Endometrium (tissue), 2 donors: ENCODE measurements around the gene MAP1B.

Source experiments
- FAIRE-seq: peaks from 2 replicates; lab custom pipeline; 2012; peaks lifted over from hg19 to GRCh38; lab: Jason Lieb, UNC
- donor health status: control.
- donor health status: control.

The MAP1B gene

DNA sequence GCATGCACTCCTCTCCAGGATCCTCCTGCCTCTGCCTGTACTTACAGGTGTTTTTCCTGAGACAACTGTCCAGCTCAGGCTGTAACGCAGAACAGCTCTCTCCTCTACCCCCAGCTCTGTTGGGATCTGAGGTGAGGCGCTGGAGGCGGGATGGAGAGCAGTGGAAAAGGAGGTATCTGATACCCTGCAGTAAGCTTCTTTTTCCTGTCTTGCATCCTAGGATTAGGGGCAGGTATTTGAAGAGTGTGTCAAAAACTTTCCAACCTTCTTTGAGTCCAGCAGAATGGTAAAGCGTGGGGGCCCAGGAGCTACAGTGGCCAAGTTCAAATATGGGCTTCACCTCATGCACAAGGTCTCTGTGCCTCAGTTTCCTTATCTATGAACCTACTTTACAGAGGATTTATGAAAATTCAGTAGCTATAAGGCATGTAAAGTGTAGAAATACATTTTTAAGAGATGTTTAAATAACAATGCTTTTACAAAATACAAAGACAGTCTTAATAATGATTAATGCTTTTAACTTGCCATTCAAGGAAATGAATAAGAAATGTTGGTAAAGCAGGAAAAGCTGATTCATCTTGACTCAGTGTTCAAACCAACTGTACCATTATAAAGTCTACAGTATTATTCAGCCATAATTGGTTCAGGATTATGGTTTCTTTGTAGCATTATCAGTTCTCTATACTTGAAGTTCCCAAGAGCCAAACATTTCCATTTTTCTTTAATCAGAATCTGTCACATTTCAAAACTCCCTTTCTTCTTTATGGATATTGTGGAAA is 26.1 kb downstream of the MAP1B start:
- no peak for FAIRE-seq

DNA sequence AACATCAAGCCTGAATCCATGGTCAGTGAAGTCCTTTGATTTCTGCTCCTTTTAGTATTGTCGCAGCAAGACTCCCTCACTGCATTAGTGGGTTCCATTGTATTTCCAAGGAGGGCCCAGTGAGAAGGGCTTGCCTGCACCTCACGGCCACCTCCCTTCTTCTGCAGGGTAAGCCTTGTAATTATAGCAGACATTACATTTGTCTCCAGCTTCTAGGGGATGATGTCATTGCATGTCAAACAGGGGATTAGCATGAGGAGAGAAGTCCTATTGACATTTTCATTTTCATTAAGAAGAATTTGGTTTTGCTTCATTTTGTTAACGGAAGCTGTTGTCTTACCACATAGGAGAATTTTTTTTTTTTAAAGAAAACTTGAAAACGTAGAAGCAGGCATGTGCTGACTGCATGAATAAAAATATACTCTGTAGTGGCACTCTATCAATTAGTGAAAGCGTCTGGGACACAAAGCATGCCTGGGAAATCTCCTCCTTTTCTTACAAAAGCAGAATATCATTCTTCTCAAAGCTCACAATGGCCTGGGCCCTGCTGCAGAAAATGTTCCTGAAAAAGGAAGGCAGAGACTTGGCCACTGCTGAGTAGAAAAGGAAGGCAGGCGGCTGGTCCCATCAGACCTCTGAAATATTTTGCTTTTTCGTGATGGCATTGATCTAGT is 27.1 kb downstream of the MAP1B start:
- FAIRE-seq: no peak

DNA sequence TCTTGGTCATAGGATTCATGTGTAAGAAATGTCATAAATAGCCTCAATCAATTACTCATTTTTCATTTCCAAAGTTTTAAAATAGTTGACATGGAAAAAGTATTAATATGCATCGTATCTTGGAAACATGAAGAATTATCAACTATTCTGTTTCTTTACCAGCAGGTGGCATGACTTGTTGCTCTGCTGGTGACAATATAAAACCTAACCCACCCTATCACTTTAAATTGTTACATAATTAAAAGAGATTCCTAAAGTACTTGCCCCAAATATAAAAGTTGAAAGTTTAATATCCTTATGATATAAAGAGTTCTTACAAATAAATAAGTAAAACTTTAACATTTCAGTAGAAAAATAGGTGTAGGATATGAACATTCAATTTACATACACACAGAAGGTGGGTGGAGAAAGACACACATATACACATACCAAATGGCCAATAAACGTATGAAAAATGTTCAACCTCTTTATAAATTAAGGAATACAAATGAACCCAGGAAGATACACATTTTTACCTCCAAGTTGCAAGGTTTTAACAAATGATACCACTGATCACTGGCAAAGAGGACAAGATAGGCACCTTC is 30.6 kb downstream of the MAP1B start:
- FAIRE-seq: peak; percentile 83

DNA sequence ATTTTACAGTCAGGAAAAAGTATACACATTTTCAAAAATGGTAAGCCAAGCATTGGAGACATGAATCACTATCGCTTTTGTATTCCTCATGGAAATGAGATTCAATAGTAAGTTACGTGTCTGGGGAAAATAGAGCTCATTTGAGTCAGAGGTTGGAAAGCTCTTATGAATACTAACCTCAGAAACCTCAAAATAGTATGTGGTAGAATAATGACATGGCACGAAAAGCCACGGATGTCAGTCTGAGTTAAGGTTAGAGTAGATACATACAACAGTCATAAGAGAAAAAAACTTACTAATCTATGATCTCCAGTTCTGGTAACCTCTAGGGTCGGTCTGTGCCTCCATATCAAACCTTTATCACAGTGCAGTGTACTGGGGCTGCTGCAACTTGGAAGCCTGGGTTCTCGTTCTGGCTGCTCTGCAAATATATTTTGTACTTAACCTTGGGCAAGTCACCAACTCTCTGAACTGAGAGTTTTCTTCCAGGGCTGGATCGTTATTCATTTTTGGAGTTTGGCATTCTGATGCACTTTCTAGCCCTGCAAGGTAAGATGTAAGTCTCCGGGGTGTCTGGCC is 31.8 kb downstream of the MAP1B start:
- no peak for FAIRE-seq

DNA sequence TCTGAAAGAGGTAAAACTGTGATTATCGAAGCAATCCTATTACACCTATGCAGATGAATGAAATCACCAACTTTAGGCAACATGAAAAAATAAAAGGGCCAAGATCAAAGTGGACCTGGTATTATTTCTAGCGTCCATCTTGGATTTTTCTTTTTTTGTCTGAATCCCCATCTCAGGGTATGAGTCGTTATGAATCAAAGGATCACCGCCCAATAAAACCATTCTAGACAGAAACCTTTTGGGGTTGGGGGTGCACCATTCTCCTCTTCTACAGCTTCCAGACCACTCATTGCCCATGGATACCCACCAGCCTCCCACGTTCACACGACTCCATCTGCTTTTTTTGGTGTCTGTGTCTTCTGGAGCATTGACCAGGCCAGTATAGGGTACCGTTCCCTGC is 33.4 kb downstream of the MAP1B start:
- no peak for FAIRE-seq

DNA sequence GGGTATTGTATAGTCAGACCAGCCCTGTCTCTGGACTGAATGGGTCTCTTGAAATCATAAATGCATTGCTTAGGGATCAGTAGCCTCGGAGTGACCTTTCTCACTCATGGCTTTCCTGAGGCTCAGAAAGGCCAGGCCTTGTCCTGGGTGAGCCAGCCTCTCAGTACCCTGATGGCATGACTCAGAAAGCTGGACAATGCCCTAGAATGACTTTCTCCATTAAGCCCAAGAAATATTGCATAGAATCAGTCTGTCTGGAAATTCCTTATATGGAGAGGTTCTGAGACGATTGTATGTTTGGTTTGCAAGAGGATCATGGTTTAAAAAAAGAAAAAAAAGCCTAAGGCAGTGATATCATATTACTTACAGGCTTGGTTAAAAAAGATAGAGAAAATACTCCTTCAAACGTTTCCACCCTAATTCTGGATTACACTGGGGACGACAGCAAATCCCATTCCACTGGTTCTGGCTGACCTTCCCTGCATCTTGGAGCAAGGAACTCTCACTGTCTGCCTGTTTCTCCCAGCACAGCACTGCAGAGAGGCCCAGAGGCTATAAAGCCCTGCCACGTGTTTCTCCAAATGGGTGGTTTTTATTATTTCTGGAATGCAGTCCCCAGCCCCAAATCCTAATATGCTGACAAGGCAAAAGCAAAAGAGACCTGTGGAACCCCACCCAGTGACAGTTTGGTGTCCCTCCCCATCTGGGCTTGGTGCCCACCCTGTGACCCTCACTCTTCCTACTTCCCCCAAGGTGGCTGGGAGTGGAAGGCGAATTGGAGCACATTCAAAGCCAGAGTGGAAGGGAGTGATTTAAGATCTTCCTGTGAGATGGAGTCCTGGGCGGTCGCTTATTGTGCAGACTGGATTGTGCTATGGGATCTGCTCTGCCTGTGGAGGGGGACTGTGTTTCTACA is 34.4 kb downstream of the MAP1B start:
- peak; percentile 45 for FAIRE-seq

DNA sequence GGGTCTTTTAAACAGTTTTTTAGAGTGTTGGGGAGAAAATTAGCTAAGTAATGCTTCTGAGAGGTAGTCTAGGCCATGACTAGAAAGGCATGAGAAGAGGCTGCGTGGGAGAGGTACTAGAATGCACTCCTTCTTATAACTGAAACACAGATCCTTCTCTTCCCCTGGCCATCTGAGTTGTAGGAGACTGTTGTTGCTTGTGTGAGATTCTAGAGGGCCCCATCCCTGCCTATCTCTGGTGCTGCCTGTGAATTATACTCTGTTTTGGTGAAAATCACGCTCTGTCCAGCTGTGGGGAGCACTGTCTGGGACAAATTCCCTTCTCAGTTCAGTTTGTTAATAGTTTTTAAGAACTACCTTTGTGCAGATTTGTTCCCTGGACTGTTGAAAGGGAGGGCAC is 37.5 kb downstream of the MAP1B start:
- no peak for FAIRE-seq

DNA sequence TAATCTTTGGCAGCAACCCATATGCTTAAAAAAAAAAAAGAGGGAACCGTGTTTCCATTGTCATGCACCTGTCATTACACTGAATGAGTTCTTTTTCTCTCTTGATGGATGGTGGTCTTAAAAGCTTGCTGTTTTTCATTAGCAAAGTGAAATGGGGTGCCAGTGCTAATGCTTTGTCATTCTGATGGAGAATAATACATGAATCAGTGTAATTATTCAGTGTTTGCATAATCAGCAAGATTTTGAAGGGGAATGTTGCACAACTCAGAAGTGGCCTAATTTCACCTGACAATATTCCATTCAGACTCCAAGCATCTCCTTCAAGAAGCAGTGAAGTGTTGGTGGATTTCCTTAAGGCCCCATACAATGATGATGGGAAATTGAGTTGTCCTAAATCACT is 38.1 kb downstream of the MAP1B start:
- no peak for FAIRE-seq

DNA sequence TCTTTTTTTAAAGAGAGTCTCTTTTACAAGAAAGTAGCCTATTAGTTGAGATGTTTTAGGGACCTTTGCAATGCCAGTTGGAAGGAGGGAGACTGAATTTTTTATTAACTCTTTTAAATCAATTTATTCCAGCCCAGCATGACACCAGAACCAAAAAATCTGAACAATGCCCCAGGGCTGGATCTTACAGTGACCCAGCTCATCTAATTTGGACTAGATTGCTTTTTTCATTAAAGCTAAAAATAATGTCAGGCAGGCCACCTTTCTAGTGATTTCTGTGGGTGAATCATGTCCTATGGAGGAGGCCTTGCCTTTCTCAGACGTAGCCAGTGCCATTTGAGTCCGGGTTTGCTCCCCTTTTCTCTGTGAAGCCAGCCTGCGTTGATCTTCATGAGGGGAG is 38.8 kb downstream of the MAP1B start:
- FAIRE-seq: no peak

DNA sequence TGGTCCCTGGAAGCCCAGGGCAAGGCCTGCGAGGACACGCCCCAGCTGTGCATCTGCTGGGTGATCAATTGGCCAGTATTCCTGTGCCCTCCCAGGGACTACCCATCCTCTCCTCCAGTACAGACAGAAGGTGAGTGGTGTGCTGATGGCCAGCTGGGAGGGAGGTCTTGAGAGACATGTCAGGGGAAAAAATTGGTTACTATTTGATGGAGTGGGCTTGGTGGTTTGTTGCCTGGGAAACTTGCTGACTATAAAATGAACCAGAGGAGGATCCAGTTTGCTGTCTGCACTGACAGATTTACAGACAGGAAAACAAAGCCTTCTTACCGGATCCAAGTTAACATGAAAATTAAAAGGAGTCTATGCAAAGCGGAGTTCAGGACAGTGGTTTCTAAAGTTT is 40.3 kb downstream of the MAP1B start:
- FAIRE-seq: no peak

DNA sequence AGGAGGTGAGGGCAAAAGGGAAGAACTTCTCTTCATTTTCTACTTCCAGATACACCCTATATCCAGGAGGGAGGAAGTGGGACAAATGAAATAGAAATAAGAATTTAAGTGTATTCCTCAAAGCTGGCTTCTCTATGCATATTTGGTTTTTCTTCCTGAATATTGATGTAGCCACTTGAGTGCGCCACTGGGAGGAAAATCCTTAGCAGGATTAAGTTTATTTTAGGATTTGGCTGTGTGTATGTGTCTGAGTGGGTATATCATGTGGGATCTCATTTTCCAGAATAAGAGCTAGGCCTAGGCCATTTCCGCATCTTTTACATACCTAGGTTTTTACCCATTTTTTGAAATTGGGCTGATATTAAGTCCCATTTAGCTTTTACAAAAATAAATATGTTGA is 42.5 kb downstream of the MAP1B start:
- FAIRE-seq: no peak

DNA sequence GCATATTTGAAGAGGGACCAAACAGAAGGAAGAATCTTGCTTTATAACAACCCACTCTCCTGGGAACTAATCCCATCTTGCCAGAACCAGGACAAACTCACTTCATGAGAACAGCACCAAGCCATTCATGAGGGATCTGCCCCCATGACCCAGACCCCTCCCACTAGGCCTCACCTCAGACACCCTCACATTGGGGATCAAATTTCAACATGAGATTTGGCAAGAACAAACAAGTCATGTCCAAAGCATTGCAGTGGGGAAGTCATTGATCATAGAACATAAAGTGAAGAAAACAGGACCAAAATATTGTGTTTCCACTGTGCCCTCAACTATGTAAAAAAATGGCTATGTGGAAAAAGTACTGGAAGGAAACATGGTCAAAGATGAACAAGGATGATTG is 43.9 kb downstream of the MAP1B start:
- FAIRE-seq: no peak

DNA sequence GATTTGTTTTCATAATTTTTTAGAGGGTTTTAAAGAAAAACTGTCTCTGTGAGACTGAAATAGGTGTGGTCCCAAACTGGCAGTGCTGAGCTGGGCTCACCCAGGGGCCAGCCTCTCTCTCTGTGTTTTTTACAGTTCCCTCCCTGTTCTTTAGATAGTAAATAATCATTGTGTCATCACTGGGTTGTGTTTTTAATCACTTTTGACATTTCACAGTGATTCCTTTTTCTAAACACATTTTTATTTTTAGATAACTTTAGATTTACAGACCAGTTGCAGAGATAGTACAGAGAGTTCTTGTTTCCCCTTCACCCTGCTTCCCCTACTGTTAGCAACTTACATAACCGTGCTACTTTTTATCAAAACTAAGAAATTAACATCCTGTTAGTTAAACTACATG is 44.4 kb downstream of the MAP1B start:
- FAIRE-seq: no peak

DNA sequence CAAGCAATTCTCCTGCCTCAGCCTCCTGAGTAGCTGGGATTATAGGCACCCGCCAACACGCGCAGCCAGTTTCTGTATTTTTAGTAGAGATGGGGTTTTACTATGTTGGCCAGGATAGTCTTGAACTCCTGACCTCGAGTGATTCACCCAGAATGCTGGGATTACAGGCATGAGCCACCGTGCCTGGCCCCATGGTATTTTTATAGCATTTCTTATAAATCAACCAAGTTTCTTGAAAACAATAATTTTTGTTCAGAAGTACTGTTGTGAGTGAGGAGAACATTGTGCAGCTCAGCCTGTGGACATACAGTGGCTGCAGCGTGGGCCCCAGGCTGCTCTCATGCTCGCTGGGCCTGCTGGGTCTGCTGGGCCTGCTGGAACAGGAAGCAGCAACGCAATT is 45.3 kb downstream of the MAP1B start:
- FAIRE-seq: no peak

DNA sequence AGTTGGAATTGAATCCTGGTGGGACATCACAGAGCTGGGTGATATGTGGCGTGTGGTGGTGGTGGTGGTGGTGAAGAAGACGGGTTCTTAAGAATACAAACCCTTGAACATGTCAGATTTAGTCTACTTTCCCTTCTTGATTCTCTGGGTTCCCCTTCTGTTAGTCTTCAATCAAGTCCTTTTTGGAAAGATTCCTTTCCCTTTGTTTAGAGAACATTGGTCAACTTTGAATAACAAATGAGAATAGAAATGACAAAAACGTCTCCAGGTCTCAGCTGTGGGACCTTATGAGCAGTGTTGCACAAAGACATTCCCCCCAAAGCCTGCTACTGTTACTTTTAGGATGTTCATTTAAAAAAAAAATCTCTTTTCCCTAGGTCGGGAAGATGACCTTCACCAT is 46.3 kb downstream of the MAP1B start:
- no peak for FAIRE-seq

DNA sequence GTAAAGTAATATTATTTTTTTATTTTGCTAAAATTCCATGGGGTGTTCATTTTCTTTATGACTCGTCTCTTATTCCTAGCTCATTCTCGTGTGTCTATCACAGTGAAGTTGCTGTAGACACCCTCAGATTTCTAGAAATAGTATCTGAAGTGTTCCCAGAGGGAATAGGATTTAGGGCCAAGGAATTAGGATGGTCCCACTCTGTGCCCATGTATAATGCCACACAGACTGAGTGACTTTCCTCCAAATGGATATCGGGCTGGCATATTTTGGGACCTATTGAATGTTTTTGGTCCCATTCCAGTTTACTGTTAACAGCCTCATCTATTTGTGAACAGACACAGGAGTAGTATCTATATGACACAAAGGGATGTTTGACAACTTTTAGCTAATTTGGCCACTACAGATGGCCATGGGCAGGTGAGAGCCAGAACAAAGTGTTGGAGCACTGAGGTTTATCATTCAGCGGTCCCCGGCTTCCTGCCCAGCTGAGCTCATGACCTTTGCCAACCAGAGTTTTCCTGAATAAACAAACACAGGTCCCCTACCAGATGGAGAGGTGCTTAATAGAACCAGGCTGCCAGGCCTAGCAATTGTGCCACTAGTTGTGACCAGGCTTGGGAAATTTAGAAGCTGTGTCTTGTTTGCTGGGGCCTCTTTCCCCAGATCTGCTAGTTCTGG is 46.9 kb downstream of the MAP1B start:
- no peak for FAIRE-seq

DNA sequence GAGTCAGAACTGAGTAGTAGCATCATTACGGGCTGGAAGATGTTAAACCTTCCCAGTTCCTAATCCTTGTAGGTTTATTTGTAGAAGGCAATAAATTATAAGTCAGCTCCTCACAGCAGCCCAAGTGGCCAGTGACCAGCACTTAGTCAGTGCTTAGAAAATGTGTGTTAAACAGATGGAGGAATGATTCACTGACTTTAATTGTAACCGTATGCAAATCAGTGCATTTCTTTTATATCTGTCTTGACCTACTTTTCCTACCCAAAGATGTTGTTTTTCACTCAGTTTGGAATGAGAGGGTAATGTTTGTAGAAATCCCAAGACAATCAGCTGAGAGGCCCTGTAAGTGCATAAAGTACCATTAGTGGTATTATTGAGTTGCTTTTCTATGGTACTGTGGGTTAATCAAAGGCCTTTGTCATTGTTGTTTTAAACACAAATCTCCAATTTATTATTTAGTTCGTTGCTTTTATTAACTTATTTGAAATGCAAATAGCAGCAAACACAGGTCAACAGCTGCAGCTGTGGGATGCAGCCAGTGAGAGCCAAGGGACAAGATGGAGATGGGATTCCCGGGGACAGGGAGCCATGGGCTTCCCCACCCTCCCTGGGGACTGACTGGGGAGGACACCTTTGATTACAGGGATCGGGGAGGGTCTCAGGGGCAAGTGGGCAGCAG is 49.8 kb downstream of the MAP1B start:
- peak; percentile 94 for FAIRE-seq

DNA sequence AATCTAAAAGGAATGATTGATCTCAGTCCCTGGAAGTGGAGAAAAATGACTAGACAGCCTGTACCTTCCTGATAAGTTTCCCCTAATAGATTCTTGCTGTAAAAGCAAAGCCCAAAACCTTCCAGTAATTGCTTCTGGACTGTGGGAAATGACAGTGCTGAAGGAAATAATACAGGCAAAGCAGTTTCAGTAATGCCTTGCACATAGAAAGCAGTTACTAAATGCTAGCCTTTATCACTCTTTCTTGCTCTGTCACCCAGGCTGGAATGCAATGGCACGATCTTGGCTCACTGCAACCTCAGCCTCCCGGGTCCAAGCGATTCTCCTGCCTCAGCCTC is 50.3 kb downstream of the MAP1B start:
- no peak for FAIRE-seq

DNA sequence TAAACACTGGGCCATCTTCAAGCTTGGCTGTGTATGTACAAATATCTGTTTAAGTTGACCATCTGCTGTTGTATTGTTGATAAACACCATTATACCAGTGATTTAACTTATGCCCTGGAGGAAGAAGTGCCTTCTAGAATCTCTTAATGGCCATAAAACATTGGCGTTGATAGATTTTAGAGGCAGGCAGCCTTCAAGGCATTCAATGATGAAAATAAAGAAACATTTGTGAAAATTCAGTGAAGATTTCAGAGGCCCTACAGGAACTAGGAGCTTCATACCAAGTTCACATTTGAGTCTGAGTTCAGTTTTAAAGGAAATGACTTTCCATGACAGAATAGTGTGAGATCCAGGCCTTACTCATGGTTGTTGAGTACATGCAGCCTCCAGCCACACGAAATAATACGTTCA is 52.2 kb downstream of the MAP1B start:
- FAIRE-seq: no peak

DNA sequence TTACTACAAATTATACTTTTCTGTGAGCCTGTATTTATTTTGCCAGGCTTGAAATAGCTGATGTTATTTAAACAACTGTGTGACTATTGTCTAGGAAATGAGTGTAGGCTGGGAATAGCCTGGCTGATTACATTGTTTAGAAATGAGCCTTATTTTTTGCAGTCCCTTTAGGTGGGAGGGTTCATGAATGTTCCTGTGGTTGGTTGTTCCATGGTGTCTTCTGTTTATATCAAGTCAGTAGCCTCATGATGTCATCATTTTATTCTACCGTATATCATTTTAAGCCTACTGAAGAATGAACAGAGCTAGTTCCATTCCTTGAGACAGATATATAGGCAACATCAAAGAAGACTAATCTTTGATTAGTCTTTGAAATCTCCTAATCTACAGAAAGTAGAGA is 53.1 kb downstream of the MAP1B start:
- no peak for FAIRE-seq

DNA sequence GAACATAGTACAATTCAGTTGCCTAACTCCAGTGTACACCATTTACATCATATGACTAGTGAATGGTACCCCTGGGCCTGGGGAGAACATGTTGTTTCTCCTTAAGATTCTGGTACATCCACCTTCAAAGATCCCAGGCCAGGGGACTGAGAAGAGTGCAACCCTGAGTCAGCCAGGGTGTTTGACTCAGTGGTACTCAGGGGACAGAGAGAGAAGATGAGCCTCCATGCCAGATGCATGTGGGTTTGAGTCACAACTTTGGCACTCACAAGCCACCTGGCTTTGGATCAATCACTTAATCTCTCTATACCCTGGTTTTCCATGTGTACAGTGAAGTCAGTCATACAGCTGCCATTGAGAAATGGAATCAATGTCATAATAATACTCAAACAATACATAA is 53.7 kb downstream of the MAP1B start:
- no peak for FAIRE-seq
